ENCODE data around the gene TM6SF1.
"Not testable (repeated sequence)": the region's sequence is repeated elsewhere in the genome, so short reads cannot be mapped to it uniquely, and the experiment has no call there.

TM6SF1 gene

DNA sequence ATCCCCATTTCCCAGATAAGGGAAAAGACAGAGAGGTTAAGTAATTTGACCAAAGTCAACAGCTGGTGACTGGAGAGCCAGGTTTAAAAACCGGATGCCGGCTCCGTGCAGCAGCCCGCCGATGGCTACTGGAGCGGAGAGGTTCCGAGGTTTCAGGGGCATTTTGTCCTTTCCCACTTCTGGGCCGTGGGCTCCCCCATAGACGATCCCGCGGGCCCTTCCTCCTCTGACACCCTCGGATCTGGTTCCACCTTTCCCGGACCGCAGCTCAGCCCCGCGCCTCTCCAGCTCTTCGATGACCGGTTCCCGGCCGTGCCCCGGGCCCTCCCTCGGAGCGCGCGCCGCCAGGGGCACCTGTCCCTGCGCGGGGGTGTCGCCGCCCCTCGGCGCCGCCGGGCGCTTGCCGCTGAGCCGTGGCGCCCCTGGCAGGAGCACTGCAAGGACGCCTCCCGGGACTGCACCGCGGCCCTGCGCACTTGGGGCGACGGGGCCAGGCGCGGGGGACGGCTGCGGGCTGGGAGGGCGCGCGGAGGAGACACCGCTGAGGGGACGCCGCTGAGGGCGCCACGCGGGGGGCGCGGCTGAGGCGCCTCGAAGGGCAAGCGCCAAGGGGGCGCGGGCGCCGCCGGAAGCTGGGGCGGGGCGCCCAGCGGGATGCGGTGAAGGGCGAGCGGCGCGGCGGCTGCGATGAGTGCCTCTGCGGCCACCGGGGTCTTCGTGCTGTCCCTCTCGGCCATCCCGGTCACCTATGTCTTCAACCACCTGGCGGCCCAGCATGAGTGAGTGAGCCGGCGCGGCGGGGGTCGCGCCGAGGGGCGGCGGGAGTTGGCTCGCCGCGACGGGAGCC, at the start of gene TM6SF1:
TM6SF1 (plus strand) TSS at position 652 of the 847 bp plus-strand sequence; CDS start at position 688, 36 bp downstream.
- no peak for DNase-seq (ENCODE audit: low read depth)

DNA sequence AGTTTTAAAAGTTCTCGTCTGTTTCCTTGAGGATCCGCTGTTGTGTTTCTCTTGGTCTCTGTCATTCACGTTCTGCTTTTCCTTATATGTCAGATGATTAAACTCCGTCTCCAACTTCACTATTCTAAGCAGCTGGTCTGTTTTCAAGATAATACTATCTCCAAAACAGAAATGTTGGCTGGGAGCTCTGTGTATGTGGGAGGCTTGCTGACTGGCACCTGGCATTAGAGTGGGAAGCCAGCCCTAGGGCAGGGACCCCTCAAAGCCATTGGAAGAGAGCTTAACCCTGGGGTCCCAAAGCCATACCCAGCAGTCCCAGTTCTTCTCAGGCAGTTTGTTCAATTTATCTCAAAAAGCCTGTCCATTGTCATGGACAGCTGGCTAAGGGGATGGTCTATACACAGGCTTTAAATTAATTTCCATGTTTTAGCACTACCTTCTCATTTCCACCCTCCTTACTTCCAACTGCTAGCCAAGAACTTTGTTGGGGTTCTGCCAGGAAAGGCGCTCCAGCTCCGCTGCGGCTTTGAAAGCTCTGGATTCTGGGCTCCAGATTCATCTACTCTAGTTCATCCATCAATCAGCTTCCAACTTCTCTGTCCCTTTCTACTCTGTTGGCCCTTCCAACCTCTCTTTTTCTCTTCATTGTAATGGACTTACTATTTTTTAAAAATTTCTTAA, 49.6 kb upstream of the TM6SF1 start:
- no peak for DNase-seq (ENCODE audit: low read depth)

DNA sequence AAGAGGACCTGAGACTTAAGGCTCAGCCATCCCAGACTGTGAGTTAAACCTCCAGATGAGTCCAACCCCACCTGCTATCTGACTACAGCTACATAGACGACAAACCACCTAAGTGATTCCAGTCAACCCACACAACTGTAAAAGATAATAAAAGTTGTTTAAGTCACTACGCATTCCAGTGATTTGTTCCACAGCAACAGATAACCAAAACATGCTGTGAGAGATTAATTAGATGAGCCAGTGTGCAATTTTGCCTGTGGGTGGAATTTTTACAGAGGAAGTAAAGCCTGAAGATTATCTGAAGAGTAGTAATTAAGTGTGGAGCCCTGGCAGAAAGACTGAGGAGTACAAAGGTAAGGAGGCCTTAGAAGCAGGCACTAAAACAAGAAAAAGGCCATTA, 45.8 kb upstream of the TM6SF1 start:
- DNase-seq (ENCODE audit: low read depth): no peak

GRCh38 chr15:83062768-83063180, 44.7 kb upstream of the TM6SF1 start:
- DNase-seq (ENCODE audit: low read depth): no peak

DNA sequence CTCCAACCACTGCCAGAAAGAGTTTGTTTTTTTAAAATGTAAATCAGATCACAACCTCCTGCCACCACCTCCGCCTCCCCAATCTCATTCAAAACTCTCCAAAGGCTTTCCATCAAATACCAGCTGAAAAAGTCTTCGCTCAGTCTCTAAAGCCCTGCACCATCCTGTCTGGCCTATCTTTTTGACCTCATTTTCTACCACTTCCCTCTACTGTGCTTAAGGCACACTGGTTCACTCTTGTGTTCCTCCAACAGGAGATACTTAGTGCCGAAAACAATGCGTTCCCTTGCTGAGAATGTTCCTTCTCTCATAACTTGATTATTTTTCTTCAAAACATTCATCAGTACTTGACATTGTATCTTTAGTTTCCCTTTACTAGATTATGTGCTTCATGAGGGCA, 43.9 kb upstream of the TM6SF1 start:
- DNase-seq (ENCODE audit: low read depth): no peak

DNA sequence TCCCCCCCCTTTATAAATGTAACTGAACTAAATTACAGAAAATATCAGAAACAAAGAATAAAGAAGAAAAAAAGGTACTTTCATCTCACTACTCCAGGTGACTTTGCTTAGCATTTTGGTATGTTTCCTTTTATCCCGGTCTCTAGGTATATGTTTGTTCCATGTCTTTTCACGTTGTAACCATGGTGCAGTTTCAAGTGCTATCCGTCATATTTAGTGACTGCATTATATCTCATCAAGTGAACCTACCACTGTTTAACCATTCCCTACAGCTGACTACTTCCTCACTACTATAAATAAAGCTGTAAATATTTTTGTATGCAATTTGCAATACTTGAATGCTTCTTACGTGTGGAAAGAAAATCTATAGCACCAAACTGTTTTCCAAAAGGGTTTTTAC, 42.6 kb upstream of the TM6SF1 start:
- no peak for DNase-seq (ENCODE audit: low read depth)

DNA sequence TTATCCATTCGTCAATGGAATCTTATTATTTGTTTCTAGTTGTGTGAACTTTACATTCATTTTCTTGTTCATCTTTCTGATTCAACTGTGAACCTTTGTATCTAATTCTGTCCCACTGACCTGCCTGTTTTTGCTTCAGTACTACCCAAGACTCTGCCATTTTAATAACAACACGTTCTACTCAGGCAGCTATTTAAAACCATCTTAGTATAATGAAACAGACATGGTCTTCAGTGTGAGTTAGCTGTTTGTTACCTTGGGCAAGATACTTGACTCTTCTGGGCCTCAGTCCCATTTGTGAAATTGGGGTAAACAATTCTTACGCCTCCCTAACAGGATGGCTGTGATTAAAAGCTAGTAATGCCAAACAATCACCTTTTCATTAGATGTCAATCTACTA, 42.0 kb upstream of the TM6SF1 start:
- no peak for DNase-seq (ENCODE audit: low read depth)

DNA sequence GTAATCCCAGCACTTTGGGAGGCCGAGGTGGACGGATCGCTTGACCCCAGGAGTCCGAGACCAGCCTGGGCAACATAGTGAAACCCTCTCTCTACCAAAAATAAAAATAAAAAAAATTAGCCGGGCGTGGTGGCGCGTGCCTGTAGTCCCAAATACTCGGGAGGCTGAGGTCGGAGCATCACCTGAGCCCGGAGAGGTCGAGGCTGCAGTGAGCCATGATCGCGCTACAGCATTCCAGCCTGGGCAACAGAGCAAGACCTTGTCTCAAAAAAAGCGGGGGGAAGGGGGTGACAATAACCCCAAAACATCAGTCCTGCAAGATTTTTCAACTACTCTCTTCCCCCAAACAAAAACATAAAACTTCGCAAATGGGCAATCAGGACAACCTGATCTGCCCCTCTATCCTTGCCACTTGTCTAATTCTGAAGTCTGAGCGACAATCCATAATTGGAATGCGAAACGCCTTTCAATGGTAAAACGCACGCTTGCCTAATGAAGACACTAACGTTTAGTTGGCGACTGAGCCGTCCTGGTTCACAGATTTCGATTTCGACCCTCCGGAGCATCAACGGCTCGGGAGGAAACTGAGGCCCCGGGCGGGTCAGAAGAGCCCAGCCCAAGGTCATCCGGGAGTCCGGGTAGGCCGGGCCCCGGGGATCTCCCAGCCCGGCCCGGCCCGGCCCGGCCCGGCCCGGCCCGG, 41.3 kb upstream of the TM6SF1 start:
- no peak for DNase-seq (ENCODE audit: low read depth)

- peak; percentile 54 for DNase-seq (ENCODE audit: low read depth)
Observed at GRCh38 chr15:83066734-83067637, 40.5 kb upstream of the TM6SF1 start, which contains the start of gene BTBD1. Gene BTBD1, minus strand, starts transcription at chr15:83067252. Its CDS starts 101 bp downstream, at chr15:83067151.

DNA sequence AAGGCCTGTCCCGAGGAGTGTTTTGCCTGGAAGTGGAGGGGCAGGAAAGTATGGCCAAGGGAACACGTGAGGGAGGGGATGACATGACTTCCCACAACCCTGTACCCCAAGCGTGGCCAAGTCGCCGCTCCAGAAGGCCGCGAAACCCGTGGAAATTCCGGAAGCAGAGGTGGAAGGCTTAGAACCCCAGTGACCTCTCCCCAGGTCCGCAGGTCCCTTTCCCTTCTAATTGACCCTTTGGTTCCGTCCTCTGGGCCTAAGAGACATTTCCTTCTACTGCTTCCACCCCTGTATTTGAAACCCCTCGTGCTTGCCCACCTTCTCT, 39.8 kb upstream of the TM6SF1 start:
- no peak for DNase-seq (ENCODE audit: low read depth)

GRCh38 chr15:83068054-83068453, 39.4 kb upstream of the TM6SF1 start:
- DNase-seq (ENCODE audit: low read depth): no peak

GRCh38 chr15:83069211-83069642, 38.2 kb upstream of the TM6SF1 start:
- not testable (repeated sequence) for DNase-seq (ENCODE audit: low read depth)

GRCh38 chr15:83077491-83078230, 29.8 kb upstream of the TM6SF1 start:
- no peak for DNase-seq (ENCODE audit: low read depth)

GRCh38 chr15:83078712-83079111, 28.7 kb upstream of the TM6SF1 start:
- DNase-seq (ENCODE audit: low read depth): no peak

GRCh38 chr15:83081256-83082014, 26.0 kb upstream of the TM6SF1 start:
- DNase-seq (ENCODE audit: low read depth): no peak

GRCh38 chr15:83082730-83083386, 24.6 kb upstream of the TM6SF1 start:
- no peak for DNase-seq (ENCODE audit: low read depth)

GRCh38 chr15:83085461-83085860, 22.0 kb upstream of the TM6SF1 start:
- DNase-seq (ENCODE audit: low read depth): not testable (repeated sequence)

DNA sequence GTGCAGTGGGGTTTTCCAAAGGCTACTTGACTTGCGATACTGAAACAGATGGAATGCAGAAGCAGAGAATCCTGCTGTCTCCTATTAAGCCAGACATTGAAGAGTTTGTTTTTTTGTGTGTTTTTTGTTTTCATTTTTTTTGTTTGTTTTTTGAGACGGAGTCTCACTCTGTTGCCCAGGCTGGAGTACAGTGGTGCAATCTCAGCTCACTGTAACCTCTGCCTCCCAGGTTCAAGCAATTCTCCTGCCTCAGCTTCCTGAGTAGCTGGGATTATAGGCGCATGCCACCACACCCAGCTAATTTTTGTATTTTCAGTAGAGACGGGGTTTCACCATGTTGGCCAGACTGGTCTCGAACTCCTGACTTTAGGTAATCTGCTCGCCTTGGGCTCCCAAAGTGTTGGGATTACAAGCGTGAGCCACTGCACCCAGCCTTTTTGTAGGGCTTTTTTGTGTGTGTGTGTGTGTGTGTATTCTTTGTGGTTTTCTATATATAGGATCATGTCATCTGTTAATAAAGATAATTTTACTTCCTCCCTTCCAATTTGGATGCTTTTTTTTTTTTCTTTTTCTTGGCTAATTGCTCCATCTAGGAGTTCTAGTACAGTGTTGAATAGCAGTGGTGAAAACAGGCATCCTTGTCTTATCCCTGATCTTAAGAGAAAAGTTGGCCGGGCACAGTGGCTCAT, 21.4 kb upstream of the TM6SF1 start:
- not testable (repeated sequence) for DNase-seq (ENCODE audit: low read depth)

DNA sequence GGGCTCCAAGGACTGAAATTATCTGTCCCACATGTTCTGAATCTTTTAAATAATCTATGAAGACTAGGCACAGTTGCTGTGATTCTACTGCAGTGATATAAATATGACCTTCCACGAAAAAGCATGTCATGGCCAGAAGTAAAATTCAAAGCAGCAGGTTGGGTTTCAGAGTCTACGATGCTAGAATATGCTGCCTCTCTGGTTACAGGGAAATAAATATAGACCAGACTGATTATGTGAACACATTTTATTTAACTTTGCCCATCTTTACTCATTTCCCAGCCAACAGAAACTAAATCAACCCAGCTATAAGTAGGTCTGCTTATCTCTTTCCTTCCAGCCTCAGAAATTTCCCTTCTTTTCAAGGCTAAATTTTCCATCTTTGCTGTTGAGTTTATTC, 19.9 kb upstream of the TM6SF1 start:
- no peak for DNase-seq (ENCODE audit: low read depth)

Data from stimulated activated CD8-positive, alpha-beta memory T cell treated with anti-CD3 and anti-CD28 coated beads, Interleukin-15, amount 100 ng/mL, for 1 hour (primary cell).